GM13976 (cell line): Measurements from ENCODE around the gene KIF5B.
"Not testable (repeated sequence)": the region's sequence is repeated elsewhere in the genome, so short reads cannot be mapped to it uniquely, and the experiment has no call there.

Experiments used
- DNase-seq: peaks from one replicate; pipeline ENCODE4 v3.0.0; 2012; ENCODE audit warnings: low spot score
- in situ Hi-C: fragments of 300-500 bp; cut with MboI; formaldehyde crosslinking; loops from one replicate; pipeline ENCODE4 v1.12.0; 2022; ENCODE audit warnings: low sequenced_read_pairs, mixed read lengths, inconsistent platforms; ENCODE audit not compliant: unreplicated experiment
- TF ChIP-seq, protein P1 (sequence below): IDR thresholded peaks from 2 replicates; pipeline ENCODE4 v1.5.1; 2012; ENCODE audit warnings: borderline replicate concordance, mild to moderate bottlenecking; ENCODE audit not compliant: insufficient read depth; ENCODE audit errors: extremely low read depth, missing control alignments, control extremely low read depth

Gene KIF5B

DNA sequence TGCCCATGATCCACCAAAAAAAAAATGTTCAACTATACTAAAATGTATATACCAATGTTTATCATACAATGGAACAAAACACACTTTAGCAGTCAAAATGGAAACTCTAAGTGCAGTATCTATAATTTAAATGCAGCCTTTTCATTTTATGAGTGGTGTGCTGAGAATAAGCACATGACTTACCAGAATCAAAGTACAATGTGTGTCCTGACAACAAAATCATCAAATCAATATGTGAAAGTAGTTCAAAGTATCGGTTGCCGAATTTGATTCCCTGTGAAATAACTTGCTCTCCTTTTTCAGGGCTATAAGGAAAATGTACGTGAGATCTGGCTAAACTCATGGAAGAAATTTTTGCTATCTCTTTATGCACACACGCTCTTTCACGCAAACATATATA is 16.9 kb upstream of the KIF5B start:
- in situ Hi-C loops: loop anchor here (25.0 kb wide), 1 partner anchor 289 kb away; no protein-coding TSS in a partner anchor
- TF ChIP-seq, protein P1, sequence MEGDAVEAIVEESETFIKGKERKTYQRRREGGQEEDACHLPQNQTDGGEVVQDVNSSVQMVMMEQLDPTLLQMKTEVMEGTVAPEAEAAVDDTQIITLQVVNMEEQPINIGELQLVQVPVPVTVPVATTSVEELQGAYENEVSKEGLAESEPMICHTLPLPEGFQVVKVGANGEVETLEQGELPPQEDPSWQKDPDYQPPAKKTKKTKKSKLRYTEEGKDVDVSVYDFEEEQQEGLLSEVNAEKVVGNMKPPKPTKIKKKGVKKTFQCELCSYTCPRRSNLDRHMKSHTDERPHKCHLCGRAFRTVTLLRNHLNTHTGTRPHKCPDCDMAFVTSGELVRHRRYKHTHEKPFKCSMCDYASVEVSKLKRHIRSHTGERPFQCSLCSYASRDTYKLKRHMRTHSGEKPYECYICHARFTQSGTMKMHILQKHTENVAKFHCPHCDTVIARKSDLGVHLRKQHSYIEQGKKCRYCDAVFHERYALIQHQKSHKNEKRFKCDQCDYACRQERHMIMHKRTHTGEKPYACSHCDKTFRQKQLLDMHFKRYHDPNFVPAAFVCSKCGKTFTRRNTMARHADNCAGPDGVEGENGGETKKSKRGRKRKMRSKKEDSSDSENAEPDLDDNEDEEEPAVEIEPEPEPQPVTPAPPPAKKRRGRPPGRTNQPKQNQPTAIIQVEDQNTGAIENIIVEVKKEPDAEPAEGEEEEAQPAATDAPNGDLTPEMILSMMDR: no peak
- no peak for DNase-seq

GRCh38 chr10:32072025-32072800 is 16.0 kb upstream of the KIF5B start:
- TF ChIP-seq, protein P1: no peak

DNA sequence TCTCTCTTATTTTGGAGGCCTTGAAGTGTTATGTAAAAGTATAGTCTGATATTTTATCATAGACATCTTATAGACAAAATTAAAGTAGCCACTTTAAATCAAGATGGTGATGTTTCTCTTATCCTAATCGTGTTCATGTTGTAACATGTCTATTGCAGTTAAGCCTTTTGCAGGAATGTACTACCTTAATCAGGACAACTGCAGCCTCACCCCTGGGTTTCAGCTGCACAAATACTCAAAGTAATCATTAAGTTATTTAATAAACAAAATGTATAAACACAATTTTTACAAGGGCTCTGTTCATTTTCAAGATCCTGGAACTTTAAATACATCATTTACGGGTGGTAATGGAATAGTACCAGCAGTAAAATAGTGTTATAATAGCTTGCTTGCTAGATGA is 14.4 kb upstream of the KIF5B start:
- DNase-seq: no peak
- in situ Hi-C loops: loop anchor here (25.0 kb wide), 1 partner anchor 292 kb away; no protein-coding TSS in a partner anchor
- TF ChIP-seq, protein P1: no peak

More at GRCh38 chr10:32072025-32072800, 16.0 kb upstream of the KIF5B start:
- DNase-seq: no peak
- in situ Hi-C loops: loop anchor here (25.0 kb wide), 1 partner anchor 290 kb away; no protein-coding TSS in a partner anchor

DNA sequence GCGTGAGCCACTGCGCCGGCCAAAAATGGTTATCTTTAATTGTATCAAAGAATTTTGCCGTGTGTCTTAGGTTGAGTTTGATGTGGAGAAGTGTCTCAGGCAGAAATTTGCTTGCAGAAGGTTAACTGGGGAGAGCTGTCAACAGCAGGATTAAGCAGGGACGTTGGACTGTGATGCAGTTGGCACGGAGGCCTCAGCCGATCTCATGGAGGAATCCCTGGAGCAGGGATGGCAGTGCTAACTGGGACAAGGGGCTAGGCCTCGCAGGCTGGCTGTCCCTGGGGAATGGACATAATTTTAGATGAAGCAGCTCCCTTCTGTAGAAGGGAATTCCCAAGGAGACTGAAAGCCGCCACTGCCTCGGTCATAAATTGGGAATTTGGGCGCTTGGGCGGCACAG is 12.3 kb upstream of the KIF5B start:
- DNase-seq: no peak
- TF ChIP-seq, protein P1: no peak
- in situ Hi-C loops: loop anchor here (25.0 kb wide), 1 partner anchor 294 kb away; no protein-coding TSS in a partner anchor

DNA sequence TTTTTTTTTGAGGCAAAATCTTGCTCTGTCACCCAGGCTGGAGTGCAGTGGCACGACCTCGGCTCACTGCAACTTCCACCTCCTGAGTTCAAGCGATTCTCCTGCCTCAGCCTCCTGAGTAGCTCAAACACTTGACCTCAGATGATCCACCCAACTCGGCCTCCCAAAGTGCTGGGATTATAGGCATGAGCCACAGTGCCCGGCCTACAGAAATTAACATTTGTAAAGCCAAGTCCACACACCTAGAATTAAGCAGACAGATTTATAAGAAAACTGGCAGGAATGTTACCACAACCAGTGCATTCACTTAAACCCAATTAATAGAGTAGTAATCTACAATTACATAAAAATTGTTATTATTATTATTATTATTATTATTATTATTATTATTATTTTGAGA is 11.7 kb upstream of the KIF5B start:
- not testable (repeated sequence) for DNase-seq
- in situ Hi-C loops: loop anchor here (25.0 kb wide), 1 partner anchor 294 kb away; no protein-coding TSS in a partner anchor

DNA sequence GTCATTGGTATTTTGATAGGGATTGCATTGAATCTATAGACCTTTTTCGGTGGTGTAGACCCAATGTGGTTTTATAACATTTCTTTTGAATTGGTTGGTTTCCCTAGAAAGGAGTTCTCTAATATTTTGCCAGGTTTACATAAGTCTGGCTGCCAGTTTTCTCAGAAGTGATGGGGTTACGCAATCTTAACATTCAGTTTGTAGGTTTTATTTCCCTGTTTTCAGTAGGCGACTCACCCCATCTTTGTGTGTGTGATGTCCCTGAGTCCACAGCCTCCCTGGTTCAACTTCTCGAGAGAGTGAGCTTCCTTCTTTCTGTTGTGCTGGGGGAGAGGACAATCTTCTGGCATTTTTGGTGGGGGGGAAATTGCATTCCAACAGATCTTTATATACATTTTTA is 9.6 kb upstream of the KIF5B start:
- TF ChIP-seq, protein P1: no peak
- DNase-seq: no peak
- in situ Hi-C loops: loop anchor here (25.0 kb wide), 1 partner anchor 296 kb away; no protein-coding TSS in a partner anchor

GRCh38 chr10:32061440-32061839 is 5.2 kb upstream of the KIF5B start:
- TF ChIP-seq, protein P1: no peak
- in situ Hi-C loops: loop anchor here (25.0 kb wide), 1 partner anchor 301 kb away; no protein-coding TSS in a partner anchor
- DNase-seq: no peak
